GM18868 (cell line): ENCODE measurements around the gene WDR77.
A peak's percentile ranks its signal among the peaks of the same experiment; 100 is the strongest.

Source experiments
- ATAC-seq: cut with Tn5 transposase; IDR thresholded peaks from one replicate; pipeline ENCODE4 v1.9.1; 2021; ENCODE audit warnings: mild to moderate bottlenecking, moderate library complexity; ENCODE audit not compliant: unreplicated experiment

WDR77 gene

GRCh38 chr1:111441573-111442192 lies 7.4 kb downstream of the WDR77 start:
- ATAC-seq = peak; percentile 65

GRCh38 chr1:111439461-111440351 lies 9.3 kb downstream of the WDR77 start:
- ATAC-seq = no peak

- no peak for ATAC-seq
Measured at GRCh38 chr1:111436726-111437125, 12.3 kb downstream of the WDR77 start.

- ATAC-seq = no peak
Measured at GRCh38 chr1:111424281-111424680, 24.8 kb downstream of the WDR77 start.

GRCh38 chr1:111422546-111423391 lies 26.3 kb downstream of the WDR77 start:
- no peak for ATAC-seq

- ATAC-seq = no peak
Measured at GRCh38 chr1:111420377-111420776, 28.7 kb downstream of the WDR77 start.

- ATAC-seq = no peak
Measured at GRCh38 chr1:111419037-111419436, 30.0 kb downstream of the WDR77 start.

GRCh38 chr1:111417755-111418154 lies 31.3 kb downstream of the WDR77 start:
- ATAC-seq = no peak

GRCh38 chr1:111415461-111415860 lies 33.6 kb downstream of the WDR77 start:
- ATAC-seq = no peak

- ATAC-seq = no peak
Measured at GRCh38 chr1:111414756-111415155, 34.3 kb downstream of the WDR77 start.

- ATAC-seq = no peak
Measured at GRCh38 chr1:111412839-111413238, 36.2 kb downstream of the WDR77 start.

- no peak for ATAC-seq
Measured at GRCh38 chr1:111407301-111407700, 41.8 kb downstream of the WDR77 start.

- peak; percentile 86 for ATAC-seq
Measured at GRCh38 chr1:111406321-111406768, 42.7 kb downstream of the WDR77 start.

- ATAC-seq = no peak
Measured at GRCh38 chr1:111404588-111404987, 44.5 kb downstream of the WDR77 start.

- ATAC-seq = no peak
Measured at GRCh38 chr1:111402083-111402482, 47.0 kb downstream of the WDR77 start.

GRCh38 chr1:111399792-111400610 lies 49.1 kb downstream of the WDR77 start:
- no peak for ATAC-seq

- no peak for ATAC-seq
Measured at GRCh38 chr1:111392460-111392945, 56.6 kb downstream of the WDR77 start.

- ATAC-seq = no peak
Measured at GRCh38 chr1:111392042-111392441, 57.0 kb downstream of the WDR77 start.
